NCI-H510A treated with DMSO at 0.1 percent for 48 hours (cell line): ENCODE data around the gene ZNF614.
"Not testable (repeated sequence)": the region's sequence is repeated elsewhere in the genome, so short reads cannot be mapped to it uniquely, and the experiment has no call there.

Source experiments
- DNase-seq: peaks from one replicate; lab custom pipeline; 2025; lab: John Stamatoyannopoulos, UW

Gene ZNF614

GRCh38 chr19:51986309-51987291, 41.6 kb downstream of the ZNF614 start, which contains the start of gene ZNF350:
TSS of gene ZNF350 (minus strand) at chr19:51986840. CDS start at chr19:51974360, 12,480 bp downstream.
- DNase-seq, result peak; percentile 88

DNA sequence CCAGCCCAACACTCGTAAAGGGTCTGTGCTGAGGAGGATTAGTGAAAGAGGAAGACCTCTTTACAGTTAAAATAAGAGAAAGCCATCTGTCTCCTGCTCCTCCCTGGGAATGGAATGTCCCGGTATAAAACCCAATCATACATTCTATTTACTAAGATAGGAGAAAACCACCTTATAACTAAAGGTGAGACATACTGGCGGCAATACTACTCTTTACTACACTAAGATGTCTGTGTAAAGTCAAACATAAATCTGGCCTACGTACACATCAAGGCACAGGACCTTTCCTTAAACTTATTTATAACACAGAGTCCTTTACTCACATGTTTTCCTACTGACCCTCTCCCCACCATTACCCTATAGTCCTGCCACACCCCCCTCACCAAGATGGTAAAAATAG, 44.8 kb downstream of the ZNF614 start:
- no peak for DNase-seq

DNA sequence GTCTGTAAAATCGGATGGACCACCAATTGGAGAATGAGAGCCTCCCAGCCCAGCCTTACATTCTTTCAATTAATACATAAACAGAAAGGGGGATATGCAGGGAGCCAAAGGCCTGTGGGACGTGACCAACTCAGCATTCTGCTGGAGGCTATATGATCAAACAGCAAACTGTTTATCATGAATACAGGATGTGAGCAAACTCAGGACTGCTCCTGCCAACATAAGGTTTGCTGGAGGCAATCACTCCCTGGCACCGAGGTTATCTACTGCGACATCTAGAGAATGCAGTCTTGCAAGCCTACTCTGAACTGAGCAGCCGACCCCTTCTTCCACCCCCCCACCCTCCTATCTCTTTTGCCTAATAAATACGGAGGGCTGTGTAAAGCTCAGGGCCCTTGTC, 47.3 kb downstream of the ZNF614 start:
- DNase-seq, result not testable (repeated sequence)

- no peak for DNase-seq
These were observed 48.0 kb downstream of the ZNF614 start for GRCh38 chr19:51980116-51980736.

DNA sequence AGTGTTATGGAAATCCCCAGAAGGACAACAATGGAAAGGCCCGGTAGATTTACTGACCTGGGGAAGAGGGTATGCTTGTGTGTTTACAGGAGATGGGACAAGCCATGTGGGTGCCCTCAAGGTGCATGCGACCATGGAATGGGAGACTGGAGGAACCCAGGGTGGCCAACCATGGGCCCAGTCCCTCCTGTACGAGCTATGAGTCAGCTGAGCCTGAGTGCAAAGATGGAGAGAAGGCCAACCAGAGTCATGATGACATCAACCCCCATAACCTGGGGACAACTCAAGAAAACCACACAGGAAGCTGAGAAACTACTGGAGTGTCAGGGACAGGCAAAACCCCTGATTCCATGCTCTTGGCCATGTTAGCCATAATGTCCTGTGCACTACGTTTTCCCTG, 49.3 kb downstream of the ZNF614 start:
- no peak for DNase-seq

GRCh38 chr19:51977346-51977745, 50.8 kb downstream of the ZNF614 start:
- no peak for DNase-seq

DNA sequence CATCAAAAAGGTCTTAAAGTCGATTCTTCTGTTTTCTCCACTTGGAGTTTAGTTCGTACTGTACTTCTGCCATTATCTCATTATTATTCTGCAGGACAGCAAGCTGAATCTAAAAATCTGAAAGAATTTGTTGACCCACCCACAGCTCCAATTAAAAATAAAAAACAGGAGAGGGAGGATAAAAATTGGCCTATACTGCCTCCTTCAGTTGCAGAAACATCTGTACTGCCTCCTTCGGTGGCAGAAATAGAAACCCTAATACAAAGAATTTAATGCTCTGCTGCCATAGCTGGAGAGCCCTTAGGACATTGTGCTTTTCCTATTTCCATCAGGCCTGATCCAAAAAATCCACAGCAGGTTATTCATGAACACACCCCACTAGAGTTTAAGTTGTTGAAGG, 51.3 kb downstream of the ZNF614 start:
- no peak for DNase-seq

DNA sequence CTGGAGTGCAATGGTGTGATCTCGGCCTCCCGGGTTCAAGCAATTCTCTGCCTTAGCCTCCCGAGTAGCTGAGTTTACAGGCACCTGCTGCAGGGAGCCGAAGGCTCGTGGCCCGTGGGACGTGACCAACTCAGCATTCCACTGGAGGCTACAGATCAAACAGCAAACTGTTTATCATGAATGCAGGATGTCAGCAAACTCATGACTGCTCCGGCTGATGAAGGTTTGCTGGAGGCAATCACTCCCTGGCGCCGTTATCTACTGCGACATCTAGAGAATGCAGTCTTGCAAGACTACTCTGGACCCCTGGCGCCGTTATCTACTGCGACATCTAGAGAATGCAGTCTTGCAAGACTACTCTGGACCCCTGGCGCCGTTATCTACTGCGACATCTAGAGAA, 52.4 kb downstream of the ZNF614 start:
- DNase-seq, result not testable (repeated sequence)

DNA sequence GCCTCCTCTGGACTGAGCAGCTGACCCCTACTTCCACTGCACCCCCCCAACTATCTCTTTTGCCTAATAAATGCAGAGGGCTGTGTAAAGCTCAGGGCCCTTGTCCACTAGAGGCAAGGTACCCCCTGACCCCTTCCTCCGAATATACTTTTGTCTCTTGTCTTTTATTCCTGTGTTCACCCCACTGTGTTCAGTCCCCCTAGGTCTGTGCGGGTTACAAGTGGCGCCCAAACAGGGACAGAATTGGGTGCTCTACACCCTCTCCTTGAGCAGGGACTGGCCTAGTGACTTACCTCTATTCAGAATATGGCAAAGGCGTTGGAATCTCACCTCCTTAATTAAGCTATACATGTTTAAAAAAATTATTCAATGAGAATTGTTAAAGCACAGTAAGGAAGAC, 56.6 kb downstream of the ZNF614 start:
- DNase-seq, result no peak

DNA sequence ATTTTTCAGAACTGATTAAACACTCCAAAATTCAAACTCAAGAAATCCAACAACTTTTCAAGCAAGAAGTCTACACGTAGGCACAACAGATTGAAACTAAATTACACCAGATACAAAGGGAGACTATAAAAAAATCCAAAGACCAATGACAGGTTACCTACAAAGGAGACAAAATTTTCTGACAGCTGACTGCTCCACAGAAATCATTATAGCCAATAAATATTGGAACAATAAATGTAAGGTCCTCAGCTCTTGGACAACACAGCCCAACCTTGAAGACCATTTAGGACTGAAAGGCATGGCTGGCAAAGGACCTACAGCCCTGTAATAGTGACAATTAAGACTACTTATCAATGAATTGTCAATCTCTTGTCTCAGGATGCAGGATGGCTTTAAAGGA, 57.5 kb downstream of the ZNF614 start:
- no peak for DNase-seq

- no peak for DNase-seq
These were observed 62.6 kb downstream of the ZNF614 start for GRCh38 chr19:51965583-51965982.
